PC-3 (cell line): ENCODE measurements around the gene SPSB4.

Source experiments
- EZH2 ChIP-seq: fragments of 300-600 bp; sonication (generic); IDR thresholded peaks from one replicate; pipeline ENCODE4 v1.6.1; 2017; ENCODE audit warnings: antibody characterized with exemption, mild to moderate bottlenecking, low read length; ENCODE audit not compliant: unreplicated experiment
- EZH2phosphoT487 ChIP-seq: fragments of 300-600 bp; sonication (generic); IDR thresholded peaks from 2 replicates; pipeline ENCODE4 v1.6.1; 2018; ENCODE audit warnings: mild to moderate bottlenecking, antibody characterized with exemption, low read length, borderline replicate concordance
- TF ChIP-seq, protein P1 (sequence below): fragments of 300-600 bp; sonication (generic); conservative IDR thresholded peaks from 2 replicates; pipeline ENCODE4 v1.5.1; 2017; ENCODE audit warnings: antibody characterized with exemption, low read depth, mild to moderate bottlenecking, low read length

DNA sequence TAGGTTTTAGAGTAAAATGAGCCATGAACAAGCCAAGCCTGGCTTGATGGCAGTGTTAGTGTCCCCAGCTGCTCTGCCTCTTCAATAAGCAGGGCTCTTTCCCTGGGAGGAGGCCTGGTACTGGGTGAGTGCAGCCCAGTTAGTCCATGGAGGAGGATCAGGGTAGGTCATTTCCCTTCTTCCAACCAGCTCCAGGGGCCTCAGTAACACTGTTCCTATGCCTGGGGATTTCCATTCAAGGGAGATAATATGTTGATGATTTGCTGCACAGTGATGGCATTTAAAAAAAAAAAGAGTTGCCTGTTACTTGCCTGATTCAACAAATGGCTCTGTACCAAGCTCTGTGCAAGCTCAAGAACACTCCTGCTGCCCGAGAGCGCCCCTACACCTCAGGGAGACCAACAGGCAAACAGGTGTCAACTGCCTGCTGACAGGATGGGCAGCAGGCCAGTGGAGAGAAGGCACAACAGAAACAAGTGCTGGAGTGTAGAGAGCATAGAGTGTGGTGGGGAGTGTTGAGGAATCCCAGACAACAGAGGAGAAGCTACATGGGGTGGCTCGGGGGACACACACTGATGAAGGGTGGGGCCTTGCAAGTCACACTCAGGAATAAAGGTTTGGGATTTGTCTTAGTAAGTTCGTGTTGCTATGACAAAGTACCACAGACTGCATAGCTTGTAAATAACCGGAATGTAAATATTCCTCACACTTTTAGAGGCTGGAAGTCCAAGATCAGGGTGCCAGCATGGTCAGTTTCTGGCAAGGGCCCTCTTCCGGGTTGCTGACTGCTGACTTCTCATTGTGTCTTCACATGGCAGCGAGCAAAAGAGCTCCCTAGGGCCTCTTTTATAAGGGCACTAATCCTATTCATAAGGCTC is 101.9 kb downstream of the SPSB4 start:
- TF ChIP-seq, protein P1, sequence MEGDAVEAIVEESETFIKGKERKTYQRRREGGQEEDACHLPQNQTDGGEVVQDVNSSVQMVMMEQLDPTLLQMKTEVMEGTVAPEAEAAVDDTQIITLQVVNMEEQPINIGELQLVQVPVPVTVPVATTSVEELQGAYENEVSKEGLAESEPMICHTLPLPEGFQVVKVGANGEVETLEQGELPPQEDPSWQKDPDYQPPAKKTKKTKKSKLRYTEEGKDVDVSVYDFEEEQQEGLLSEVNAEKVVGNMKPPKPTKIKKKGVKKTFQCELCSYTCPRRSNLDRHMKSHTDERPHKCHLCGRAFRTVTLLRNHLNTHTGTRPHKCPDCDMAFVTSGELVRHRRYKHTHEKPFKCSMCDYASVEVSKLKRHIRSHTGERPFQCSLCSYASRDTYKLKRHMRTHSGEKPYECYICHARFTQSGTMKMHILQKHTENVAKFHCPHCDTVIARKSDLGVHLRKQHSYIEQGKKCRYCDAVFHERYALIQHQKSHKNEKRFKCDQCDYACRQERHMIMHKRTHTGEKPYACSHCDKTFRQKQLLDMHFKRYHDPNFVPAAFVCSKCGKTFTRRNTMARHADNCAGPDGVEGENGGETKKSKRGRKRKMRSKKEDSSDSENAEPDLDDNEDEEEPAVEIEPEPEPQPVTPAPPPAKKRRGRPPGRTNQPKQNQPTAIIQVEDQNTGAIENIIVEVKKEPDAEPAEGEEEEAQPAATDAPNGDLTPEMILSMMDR: no peak
- TF ChIP-seq EZH2 (no peak), EZH2phosphoT487 (no peak)
